ENCODE data around the gene SEPHS2.
"Not testable (repeated sequence)": the region's sequence is repeated elsewhere in the genome, so short reads cannot be mapped to it uniquely, and the experiment has no call there.

SEPHS2 gene

GRCh38 chr16:30464078-30464477 lies 18.4 kb upstream of the SEPHS2 start:
- DNase-seq: no peak

GRCh38 chr16:30461426-30461825 lies 15.8 kb upstream of the SEPHS2 start:
- not testable (repeated sequence) for DNase-seq

GRCh38 chr16:30459456-30459855 lies 13.8 kb upstream of the SEPHS2 start:
- DNase-seq: no peak

- DNase-seq: peak; percentile 94
Observed at GRCh38 chr16:30458561-30459394, 13.1 kb upstream of the SEPHS2 start.

GRCh38 chr16:30457743-30458560 lies 12.3 kb upstream of the SEPHS2 start:
- DNase-seq: no peak

- DNase-seq: no peak
Observed at GRCh38 chr16:30457256-30457655, 11.6 kb upstream of the SEPHS2 start.

- DNase-seq: no peak
Observed at GRCh38 chr16:30456302-30456701, 10.6 kb upstream of the SEPHS2 start.

- not testable (repeated sequence) for DNase-seq
Observed at GRCh38 chr16:30452709-30453580, 7.3 kb upstream of the SEPHS2 start.

GRCh38 chr16:30449116-30449435 lies 3.4 kb upstream of the SEPHS2 start:
- no peak for DNase-seq

GRCh38 chr16:30447512-30448226 lies 2.0 kb upstream of the SEPHS2 start:
- DNase-seq: no peak

GRCh38 chr16:30446203-30446595 lies 525 bp upstream of the SEPHS2 start:
- DNase-seq: no peak

GRCh38 chr16:30445149-30445407 lies 596 bp downstream of the SEPHS2 start:
- DNase-seq: no peak

GRCh38 chr16:30444231-30445148 lies 1.2 kb downstream of the SEPHS2 start:
- no peak for DNase-seq

- no peak for DNase-seq
Observed at GRCh38 chr16:30443631-30444030, 2.0 kb downstream of the SEPHS2 start.

- no peak for DNase-seq
Observed at GRCh38 chr16:30439720-30440348, 5.8 kb downstream of the SEPHS2 start.

- DNase-seq: no peak
Observed at GRCh38 chr16:30438835-30439234, 6.8 kb downstream of the SEPHS2 start.

GRCh38 chr16:30437511-30438046 lies 8.1 kb downstream of the SEPHS2 start:
- DNase-seq: no peak

- no peak for DNase-seq
Observed at GRCh38 chr16:30434852-30435251, 10.8 kb downstream of the SEPHS2 start.

GRCh38 chr16:30430428-30430970 lies 15.2 kb downstream of the SEPHS2 start:
- DNase-seq: no peak

GRCh38 chr16:30429678-30430427 lies 15.8 kb downstream of the SEPHS2 start, which contains the start of gene DCTPP1:
Gene DCTPP1, minus strand, starts transcription at chr16:30430030. Its CDS starts 50 bp downstream, at chr16:30429980.
- DNase-seq: peak; percentile 99
